OCI-LY1 (cell line): ENCODE measurements around the gene EPHA5.

ENCODE experiments used
- H2AFZ ChIP-seq: fragments of 200-600 bp; sonication (generic), shearing (Covaris generic); 2 replicates; pipeline ENCODE4 v1.6.0; 2014; ENCODE audit warnings: antibody characterized with exemption, mild to moderate bottlenecking, low read length
- H3F3A ChIP-seq: fragments of 200-600 bp; sonication (generic), shearing (Covaris generic); 2 replicates; pipeline ENCODE4 v1.6.0; 2014; ENCODE audit warnings: mild to moderate bottlenecking, antibody characterized with exemption, low read length, moderate library complexity; ENCODE audit not compliant: insufficient read depth
- H3K27ac ChIP-seq: fragments of 200-600 bp; sonication (generic); 2 replicates; pipeline ENCODE4 v1.5.1; 2014; ENCODE audit warnings: low read length, mixed run types, mild to moderate bottlenecking, low read depth; ENCODE audit not compliant: poor library complexity, severe bottlenecking
- H3K27me3 ChIP-seq: fragments of 200-600 bp; sonication (generic); 2 replicates; pipeline ENCODE4 v1.6.0; 2014; ENCODE audit warnings: antibody characterized with exemption, mild to moderate bottlenecking, low read length, moderate library complexity; ENCODE audit not compliant: insufficient read depth
- H3K36me3 ChIP-seq: fragments of 200-600 bp; sonication (generic); 2 replicates; pipeline ENCODE4 v1.6.1; 2014; ENCODE audit warnings: mild to moderate bottlenecking, antibody characterized with exemption, low read length, moderate library complexity, mixed read lengths; ENCODE audit not compliant: insufficient read depth
- H3K4me1 ChIP-seq: fragments of 200-600 bp; sonication (generic); 2 replicates; pipeline ENCODE4 v1.5.1; 2014; ENCODE audit warnings: mild to moderate bottlenecking, low read length, moderate library complexity; ENCODE audit not compliant: insufficient read depth, severe bottlenecking
- H3K4me2 ChIP-seq: fragments of 200-600 bp; sonication (generic), shearing (Covaris generic); 2 replicates; pipeline ENCODE4 v1.6.1; 2014; ENCODE audit warnings: low read length
- H3K4me3 ChIP-seq: fragments of 200-600 bp; sonication (generic); 2 replicates; pipeline ENCODE4 v1.5.1; 2014; ENCODE audit warnings: low read length, low read depth, mild to moderate bottlenecking, mixed read lengths; ENCODE audit not compliant: poor library complexity, severe bottlenecking
- H3K79me2 ChIP-seq: fragments of 200-600 bp; shearing (Covaris generic); 2 replicates; pipeline ENCODE4 v1.6.1; 2016; ENCODE audit warnings: mixed run types, low read length, mixed read lengths; ENCODE audit not compliant: insufficient read depth
- H3K9ac ChIP-seq: fragments of 200-600 bp; sonication (generic), shearing (Covaris generic); 2 replicates; pipeline ENCODE4 v1.6.1; 2014; ENCODE audit warnings: mild to moderate bottlenecking, low read length, mixed read lengths
- H3K9me2 ChIP-seq: fragments of 200-600 bp; sonication (generic), shearing (Covaris generic); 2 replicates; pipeline ENCODE4 v1.6.1; 2014; ENCODE audit warnings: low read depth, mild to moderate bottlenecking, low read length, mixed read lengths
- H3K9me3 ChIP-seq: fragments of 200-600 bp; shearing (Covaris generic); 2 replicates; pipeline ENCODE4 v1.6.1; 2014; ENCODE audit warnings: low read length, mixed read lengths
- H4K20me1 ChIP-seq: fragments of 200-600 bp; sonication (generic), shearing (Covaris generic); 2 replicates; pipeline ENCODE4 v1.6.0; 2016; ENCODE audit warnings: mild to moderate bottlenecking, low read length; ENCODE audit not compliant: insufficient read depth
- EZH2 ChIP-seq: fragments of 200-600 bp; sonication (generic), shearing (Covaris generic); IDR thresholded peaks from 2 replicates; pipeline ENCODE4 v1.8.0; 2017; ENCODE audit warnings: borderline replicate concordance, mixed run types, mild to moderate bottlenecking, antibody characterized with exemption, low read length, moderate library complexity, mixed read lengths
- TF ChIP-seq, protein P1 (sequence below): fragments of 200-600 bp; sonication (generic), shearing (Covaris generic); IDR thresholded peaks from 2 replicates; pipeline ENCODE4 v1.5.1; 2017; ENCODE audit warnings: mild to moderate bottlenecking, antibody characterized with exemption, low read length, moderate library complexity, mixed read lengths

Gene EPHA5

DNA sequence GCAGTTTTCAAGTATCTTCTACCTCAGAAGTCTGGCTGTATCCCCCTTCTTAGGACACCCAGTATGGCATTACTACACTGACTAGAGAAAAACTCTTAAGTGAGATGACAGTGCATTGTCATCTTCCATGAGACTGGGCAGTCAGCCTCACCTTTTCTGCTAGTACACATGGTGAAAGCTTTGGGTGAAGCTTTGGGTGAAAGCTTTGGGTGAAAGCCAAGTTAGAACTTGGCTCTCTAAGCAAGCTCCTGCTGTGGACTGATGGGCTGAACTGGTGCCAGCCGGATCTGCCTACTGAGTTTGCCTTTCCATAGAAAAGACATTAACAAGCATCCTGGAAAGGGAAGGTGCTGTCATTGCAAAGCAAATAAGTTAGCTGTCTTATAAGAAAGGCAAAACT, 8.8 kb downstream of the EPHA5 start:
- TF ChIP-seq, protein P1, sequence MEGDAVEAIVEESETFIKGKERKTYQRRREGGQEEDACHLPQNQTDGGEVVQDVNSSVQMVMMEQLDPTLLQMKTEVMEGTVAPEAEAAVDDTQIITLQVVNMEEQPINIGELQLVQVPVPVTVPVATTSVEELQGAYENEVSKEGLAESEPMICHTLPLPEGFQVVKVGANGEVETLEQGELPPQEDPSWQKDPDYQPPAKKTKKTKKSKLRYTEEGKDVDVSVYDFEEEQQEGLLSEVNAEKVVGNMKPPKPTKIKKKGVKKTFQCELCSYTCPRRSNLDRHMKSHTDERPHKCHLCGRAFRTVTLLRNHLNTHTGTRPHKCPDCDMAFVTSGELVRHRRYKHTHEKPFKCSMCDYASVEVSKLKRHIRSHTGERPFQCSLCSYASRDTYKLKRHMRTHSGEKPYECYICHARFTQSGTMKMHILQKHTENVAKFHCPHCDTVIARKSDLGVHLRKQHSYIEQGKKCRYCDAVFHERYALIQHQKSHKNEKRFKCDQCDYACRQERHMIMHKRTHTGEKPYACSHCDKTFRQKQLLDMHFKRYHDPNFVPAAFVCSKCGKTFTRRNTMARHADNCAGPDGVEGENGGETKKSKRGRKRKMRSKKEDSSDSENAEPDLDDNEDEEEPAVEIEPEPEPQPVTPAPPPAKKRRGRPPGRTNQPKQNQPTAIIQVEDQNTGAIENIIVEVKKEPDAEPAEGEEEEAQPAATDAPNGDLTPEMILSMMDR: no peak
- no peak overlapping the region for H3K9ac ChIP-seq
- H3K4me1 ChIP-seq: no peaks in the 10 kb centered on the region
- no peaks in the 10 kb centered on the region for H3K36me3 ChIP-seq
- no peak overlapping the region for H3K4me3 ChIP-seq
- H3K9me2 ChIP-seq: no peaks in the 10 kb centered on the region
- no peaks in the 10 kb centered on the region for H3K79me2 ChIP-seq
- H2AFZ ChIP-seq: no peak overlapping the region
- H3F3A ChIP-seq: no peaks in the 10 kb centered on the region
- H3K9me3 ChIP-seq: no peaks in the 10 kb centered on the region
- H3K27me3 ChIP-seq: no peaks in the 10 kb centered on the region
- H4K20me1 ChIP-seq: no peaks in the 10 kb centered on the region
- no peak overlapping the region for H3K4me2 ChIP-seq
- H3K27ac ChIP-seq: no peak overlapping the region

DNA sequence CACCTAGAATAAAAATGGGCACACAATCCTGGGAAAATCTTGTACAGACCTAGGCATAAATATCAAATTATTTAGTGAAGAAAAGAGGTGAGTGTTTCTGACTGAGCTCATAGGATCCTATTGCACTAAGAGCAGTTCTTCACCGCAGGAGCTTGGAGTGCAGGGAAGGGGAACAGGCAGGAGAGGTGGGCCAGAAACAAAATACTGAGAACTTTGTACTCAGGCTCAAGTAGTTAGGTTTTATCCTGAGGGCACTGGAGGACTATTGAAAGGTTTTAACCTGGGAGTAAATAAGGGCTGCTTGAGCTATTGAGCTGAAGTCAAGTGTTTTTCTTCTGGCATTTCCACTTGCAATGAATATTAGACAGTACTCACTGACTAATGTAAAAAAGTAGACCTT, 12.2 kb downstream of the EPHA5 start:
- no peak for TF ChIP-seq EZH2
- TF ChIP-seq, protein P1: no peak
- H3K9me3 ChIP-seq: no peaks in the 10 kb centered on the region
- no peaks in the 10 kb centered on the region for H4K20me1 ChIP-seq
- H3K4me2 ChIP-seq: no peak overlapping the region
- H3F3A ChIP-seq: no peaks in the 10 kb centered on the region
- no peaks in the 10 kb centered on the region for H3K4me1 ChIP-seq
- no peak overlapping the region for H3K27ac ChIP-seq
- H3K4me3 ChIP-seq: no peak overlapping the region
- no peaks in the 10 kb centered on the region for H3K79me2 ChIP-seq
- H2AFZ ChIP-seq: no peak overlapping the region
- H3K9me2 ChIP-seq: no peaks in the 10 kb centered on the region
- H3K36me3 ChIP-seq: no peaks in the 10 kb centered on the region
- no peak overlapping the region for H3K9ac ChIP-seq
- no peaks in the 10 kb centered on the region for H3K27me3 ChIP-seq

DNA sequence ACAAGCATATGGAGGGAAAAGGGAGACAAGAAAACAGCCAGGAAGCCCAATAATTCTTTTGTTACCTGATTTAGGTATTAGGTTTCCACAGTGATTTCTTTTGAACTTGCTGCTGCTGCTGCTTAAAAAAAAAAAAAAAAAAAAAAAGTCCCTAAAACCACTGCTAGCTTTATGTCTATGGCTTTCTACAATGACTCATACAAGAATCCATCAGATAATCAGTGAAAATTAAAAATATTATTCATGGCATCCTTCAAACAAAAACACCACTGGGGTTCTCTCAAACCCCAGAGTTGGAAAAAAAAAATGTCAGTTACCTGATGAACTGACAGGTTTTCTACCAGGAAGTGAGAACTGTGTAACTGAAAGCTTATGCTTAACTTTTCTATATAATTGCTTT, 14.3 kb downstream of the EPHA5 start:
- no peak overlapping the region for H3K27ac ChIP-seq
- H3K9ac ChIP-seq: no peak overlapping the region
- TF ChIP-seq, protein P1: no peak
- TF ChIP-seq EZH2: no peak

More for the DNA sequence above, 14.3 kb downstream of the EPHA5 start:
- Histone ChIP-seq H3K36me3 (no peaks in the 10 kb centered on the region), H3K79me2 (no peaks in the 10 kb centered on the region), H3F3A (no peaks in the 10 kb centered on the region), H4K20me1 (no peaks in the 10 kb centered on the region), H3K9me2 (no peaks in the 10 kb centered on the region), H3K9me3 (no peaks in the 10 kb centered on the region), H3K4me3 (no peak overlapping the region), H3K4me2 (no peak overlapping the region), H2AFZ (no peak overlapping the region), H3K4me1 (no peaks in the 10 kb centered on the region), H3K27me3 (no peaks in the 10 kb centered on the region)
